GM19193 (cell line): ENCODE measurements around the gene GTF3C2.

Experiments
- POLR2A ChIP-seq: IDR thresholded peaks from 4 replicates; pipeline ENCODE4 v1.6.1; 2011; ENCODE audit not compliant: insufficient read depth, insufficient read length; ENCODE audit errors: extremely low read depth

Gene GTF3C2

GRCh38 chr2:27316655-27317412 is 39.7 kb downstream of the GTF3C2 start:
- no peak for TF ChIP-seq POLR2A

GRCh38 chr2:27315122-27315521 is 41.4 kb downstream of the GTF3C2 start:
- no peak for TF ChIP-seq POLR2A

DNA sequence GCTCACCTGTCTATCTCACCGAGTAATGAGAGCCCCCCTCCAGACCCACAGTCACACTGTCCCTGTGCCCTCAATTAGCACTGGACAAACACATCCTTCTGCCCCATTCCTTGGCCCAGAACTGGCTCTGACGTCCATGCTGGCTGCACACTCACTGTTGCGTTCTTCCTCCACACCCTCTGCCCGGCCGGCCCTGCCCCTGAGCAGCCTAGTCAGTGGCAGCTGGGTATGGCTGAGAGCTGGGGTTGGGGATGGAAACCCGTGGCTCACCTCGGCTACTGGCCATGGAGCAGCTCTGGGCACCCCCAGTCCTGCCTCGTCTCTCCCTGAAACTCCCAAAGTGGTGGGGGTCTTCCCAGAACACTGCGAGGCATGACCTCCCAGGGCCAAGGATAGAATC is 41.9 kb downstream of the GTF3C2 start:
- TF ChIP-seq POLR2A, result no peak

- TF ChIP-seq POLR2A, result no peak
Measured at GRCh38 chr2:27313882-27314645, 42.5 kb downstream of the GTF3C2 start.

- no peak for TF ChIP-seq POLR2A
Measured at GRCh38 chr2:27312152-27312551, 44.4 kb downstream of the GTF3C2 start.

DNA sequence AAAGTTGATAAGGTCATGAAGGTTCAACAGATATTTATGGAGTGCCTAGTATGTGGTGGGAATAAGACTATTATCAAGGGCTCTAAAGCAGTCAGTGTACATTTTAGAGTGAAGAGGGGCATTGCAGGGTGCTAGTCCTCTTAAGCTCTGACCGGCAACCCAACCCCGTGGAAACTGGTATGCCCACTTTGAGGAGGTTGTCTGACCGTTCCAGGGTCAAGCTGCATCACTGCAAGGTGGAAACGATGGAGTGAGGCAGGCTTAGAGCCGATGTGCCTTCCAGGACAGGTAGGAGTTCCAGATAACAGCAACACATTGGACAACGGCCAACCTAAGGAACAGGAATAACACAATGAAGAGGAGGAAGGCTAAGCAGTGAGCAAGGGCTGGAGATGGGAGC is 46.9 kb downstream of the GTF3C2 start:
- TF ChIP-seq POLR2A, result no peak

DNA sequence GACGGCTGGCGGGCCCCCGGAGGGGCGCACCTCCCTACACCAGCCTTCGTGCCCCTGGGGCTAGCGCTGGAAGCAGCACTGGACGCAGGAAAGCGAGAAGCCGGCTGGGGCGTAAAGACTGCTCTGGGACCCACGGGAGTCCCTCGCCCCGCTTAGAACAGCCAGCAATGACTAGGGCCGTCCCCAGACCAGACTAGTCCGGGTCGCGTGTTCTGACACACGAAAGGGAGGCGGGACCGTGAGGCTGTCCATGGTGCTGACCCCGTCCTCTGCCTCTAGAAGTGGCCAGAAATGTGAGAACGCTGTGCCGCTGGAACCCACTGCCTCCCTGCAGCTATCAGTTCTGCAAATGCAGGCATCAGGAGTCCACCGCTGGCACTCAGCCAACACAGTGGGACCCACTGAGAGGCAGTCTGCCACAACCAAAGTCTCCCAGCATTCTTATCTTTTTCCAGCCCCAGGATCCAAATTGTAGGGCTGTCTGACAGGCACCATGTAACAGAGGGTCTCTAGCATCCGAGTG is 48.1 kb downstream of the GTF3C2 start, which contains the start of gene UCN:
Gene UCN (minus strand): TSS at position 87 of the 523 bp plus-strand sequence. CDS start 550 bp downstream, outside the sequence.
- TF ChIP-seq POLR2A, result no peak

DNA sequence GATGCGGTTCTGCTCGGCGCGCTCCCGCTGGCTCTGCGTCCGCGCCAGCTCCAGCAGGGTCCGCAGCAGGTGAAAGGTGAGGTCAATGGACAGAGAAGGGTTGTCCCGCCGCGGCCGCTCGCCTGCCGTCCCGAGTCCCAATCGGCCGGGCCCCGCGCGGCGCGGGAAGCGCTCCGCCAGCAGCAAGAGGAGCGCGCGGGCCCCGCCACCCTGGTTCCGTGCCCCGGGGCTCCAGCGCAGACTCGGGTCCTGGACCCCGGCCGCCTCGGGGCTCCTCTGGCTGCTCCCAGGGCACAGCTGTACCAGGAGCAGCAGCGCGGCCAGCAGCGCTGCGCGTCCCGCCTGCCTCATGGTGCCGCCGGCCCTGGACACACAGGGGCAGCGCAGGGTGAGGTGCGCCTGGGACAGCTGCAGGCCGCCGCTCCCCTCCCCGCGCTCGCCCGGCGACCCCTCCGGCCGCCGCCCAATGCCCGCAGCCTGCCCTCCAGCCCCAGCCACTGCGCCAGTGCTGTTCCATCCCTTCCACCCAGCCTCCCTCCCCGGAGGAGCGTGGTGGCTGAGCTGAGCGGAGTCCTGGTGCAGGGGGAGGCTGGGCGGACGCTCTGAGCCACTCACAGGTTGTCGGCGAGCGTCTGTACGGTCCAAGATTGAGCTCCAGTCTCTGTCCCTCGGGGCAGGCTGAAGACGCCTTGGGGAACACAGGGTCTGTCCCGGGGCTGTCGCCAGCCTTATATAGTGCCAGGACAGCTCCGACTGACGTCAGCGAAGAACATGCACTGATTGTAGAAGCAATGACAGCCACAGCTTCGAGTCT is 48.8 kb downstream of the GTF3C2 start:
- TF ChIP-seq POLR2A, result no peak

- TF ChIP-seq POLR2A, result no peak
Measured at GRCh38 chr2:27307287-27307544, 49.3 kb downstream of the GTF3C2 start.

DNA sequence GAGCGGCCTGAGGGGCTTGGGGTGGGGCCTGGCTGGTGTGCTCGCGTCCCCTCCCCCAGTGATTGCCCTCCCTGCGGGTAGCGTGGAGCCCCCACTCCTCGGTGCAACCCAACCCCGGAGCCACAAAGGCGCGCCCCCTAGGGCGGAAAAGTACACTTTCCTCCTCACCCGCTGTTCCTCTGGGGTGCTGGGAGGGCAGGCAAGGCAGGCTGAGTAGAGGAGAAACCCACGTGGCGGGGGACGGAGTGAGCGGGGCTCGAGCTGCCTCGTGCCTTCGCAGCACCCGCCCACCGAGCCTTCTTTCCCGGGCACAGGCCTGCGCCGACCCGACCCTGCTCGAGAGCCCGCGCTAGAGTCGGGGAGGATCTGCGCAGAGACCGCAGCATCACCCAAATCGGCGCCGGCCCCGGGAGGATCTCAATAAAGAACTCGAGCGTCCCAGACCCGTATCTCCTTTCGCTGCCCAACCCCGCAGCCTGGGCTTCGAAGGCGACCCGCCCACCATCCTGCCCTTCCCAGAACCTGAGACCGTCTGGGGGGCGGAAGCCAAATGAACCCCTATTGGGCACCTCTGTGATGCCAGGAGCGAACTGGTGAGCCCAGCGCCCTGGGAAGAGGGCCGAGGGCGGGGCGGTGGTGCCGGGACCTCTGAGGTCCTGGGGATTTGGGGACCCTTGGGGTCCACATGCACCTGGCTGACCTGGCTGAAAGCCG is 49.8 kb downstream of the GTF3C2 start:
- no peak for TF ChIP-seq POLR2A

GRCh38 chr2:27306136-27306535 is 50.4 kb downstream of the GTF3C2 start:
- TF ChIP-seq POLR2A, result no peak

DNA sequence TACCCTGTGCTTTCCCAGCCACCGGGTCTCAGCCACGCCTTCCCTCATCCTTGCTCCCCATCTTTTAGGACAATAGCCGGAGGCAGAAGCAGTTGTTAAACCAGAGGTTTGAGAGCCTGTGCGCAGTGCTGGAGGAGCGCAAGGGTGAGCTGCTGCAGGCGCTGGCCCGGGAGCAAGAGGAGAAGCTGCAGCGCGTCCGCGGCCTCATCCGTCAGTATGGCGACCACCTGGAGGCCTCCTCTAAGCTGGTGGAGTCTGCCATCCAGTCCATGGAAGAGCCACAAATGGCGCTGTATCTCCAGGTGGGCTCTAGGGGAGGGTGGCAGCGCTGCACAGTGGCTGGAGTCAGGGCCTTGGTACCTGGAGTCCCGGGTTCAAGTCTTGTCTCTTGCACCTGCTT is 51.0 kb downstream of the GTF3C2 start:
- no peak for TF ChIP-seq POLR2A

GRCh38 chr2:27304488-27305240 is 51.9 kb downstream of the GTF3C2 start:
- no peak for TF ChIP-seq POLR2A
